Measurements from ENCODE around the gene KIF20B. TPM values are rescaled to one million over a fixed set of nuclear protein-coding genes. Genes with fewer than 3 reads are reported as not detected.

KIF20B gene
- polyA plus RNA-seq, 6 donors from 2014 or later: 17.3 to 38.0 (median 25.0) TPM

- peak overlapping the region; percentile 94 to 100 (median 98) for H3K4me3 Mint-ChIP-seq
- no peak for ATAC-seq (ENCODE audit: low read depth in 2 of 2)
- peaks cover 20 to 27% (median 24%) of the 10 kb centered on the region in 3 donors for H3K4me1 Mint-ChIP-seq
- H3K27me3 Mint-ChIP-seq: no peaks in the 10 kb centered on the region
- H3K27ac Mint-ChIP-seq: peak overlapping the region; percentile 87 to 100 (median 97)
- no peaks in the 10 kb centered on the region for H3K9me3 Mint-ChIP-seq
- no peaks in the 10 kb centered on the region for H3K36me3 Mint-ChIP-seq
- no peak for DNase-seq
These were observed 508 bp upstream of the KIF20B start for GRCh38 chr10:89700923-89701241.

- Mint-ChIP-seq H3K27ac (peak overlapping the region; percentile 87 to 100 (median 97)), H3K4me3 (peak overlapping the region; percentile 94 to 100 (median 98)), H3K4me1 (peaks cover 20 to 31% (median 27%) of the 10 kb centered on the region in 3 donors), H3K27me3 (no peaks in the 10 kb centered on the region), H3K36me3 (no peaks in the 10 kb centered on the region), H3K9me3 (no peaks in the 10 kb centered on the region)
- DNase-seq: peak; percentile 11
- ATAC-seq (ENCODE audit: low read depth in 2 of 2): no peak
These were observed 711 bp downstream of the KIF20B start for GRCh38 chr10:89702121-89702480.

GRCh38 chr10:89705466-89705865 is 4.1 kb downstream of the KIF20B start:
- H3K27me3 Mint-ChIP-seq: no peaks in the 10 kb centered on the region
- no peaks in the 10 kb centered on the region for H3K9me3 Mint-ChIP-seq
- no peak for ATAC-seq (ENCODE audit: low read depth in 2 of 2)
- H3K4me3 Mint-ChIP-seq: peak overlapping the region in 1 of 8 donors; percentile 56
- peaks cover 23 to 35% (median 31%) of the 10 kb centered on the region in 3 donors for H3K4me1 Mint-ChIP-seq
- H3K36me3 Mint-ChIP-seq: no peaks in the 10 kb centered on the region
- H3K27ac Mint-ChIP-seq: peak overlapping the region in 1 of 6 donors; percentile 49
- DNase-seq: no peak

GRCh38 chr10:89706011-89706410 is 4.6 kb downstream of the KIF20B start:
- no peak for ATAC-seq (ENCODE audit: low read depth in 2 of 2)

GRCh38 chr10:89707372-89707771 is 6.0 kb downstream of the KIF20B start:
- Mint-ChIP-seq H3K9me3 (no peaks in the 10 kb centered on the region), H3K4me3 (peak overlapping the region in 1 of 8 donors; percentile 54), H3K27me3 (no peaks in the 10 kb centered on the region), H3K36me3 (peaks cover 0 to 6% of the 10 kb centered on the region in 2 donors), H3K27ac (peak overlapping the region in 1 of 6 donors; percentile 30), H3K4me1 (peaks cover 8 to 18% (median 12%) of the 10 kb centered on the region in 3 donors)
- DNase-seq: no peak
- ATAC-seq (ENCODE audit: low read depth in 2 of 2): no peak

More at GRCh38 chr10:89706011-89706410, 4.6 kb downstream of the KIF20B start:
- no peaks in the 10 kb centered on the region for H3K27me3 Mint-ChIP-seq
- H3K36me3 Mint-ChIP-seq: no peaks in the 10 kb centered on the region
- peak overlapping the region in 1 of 6 donors; percentile 49 for H3K27ac Mint-ChIP-seq
- no peaks in the 10 kb centered on the region for H3K9me3 Mint-ChIP-seq
- peaks cover 18 to 30% (median 25%) of the 10 kb centered on the region in 3 donors for H3K4me1 Mint-ChIP-seq
- H3K4me3 Mint-ChIP-seq: peak overlapping the region in 1 of 8 donors; percentile 56
- DNase-seq: no peak

- H3K27ac Mint-ChIP-seq: peak overlapping the region in 1 of 6 donors; percentile 27
- H3K4me3 Mint-ChIP-seq: no peak overlapping the region
- peaks cover 0 to 12% of the 10 kb centered on the region in 2 donors for H3K36me3 Mint-ChIP-seq
- peaks cover 4 to 12% (median 5%) of the 10 kb centered on the region in 3 donors for H3K4me1 Mint-ChIP-seq
- no peak for DNase-seq
- no peaks in the 10 kb centered on the region for H3K9me3 Mint-ChIP-seq
- H3K27me3 Mint-ChIP-seq: no peaks in the 10 kb centered on the region
- ATAC-seq (ENCODE audit: low read depth in 2 of 2): no peak
These were observed 9.4 kb downstream of the KIF20B start for GRCh38 chr10:89710753-89711152.

- DNase-seq: no peak
- H3K27ac Mint-ChIP-seq: no peak overlapping the region
- H3K27me3 Mint-ChIP-seq: no peaks in the 10 kb centered on the region
- H3K4me3 Mint-ChIP-seq: no peak overlapping the region
- H3K9me3 Mint-ChIP-seq: no peaks in the 10 kb centered on the region
- ATAC-seq (ENCODE audit: low read depth in 2 of 2): no peak
- H3K4me1 Mint-ChIP-seq: peaks cover 19 to 23% (median 19%) of the 10 kb centered on the region in 3 donors
- peaks cover 4 to 8% of the 10 kb centered on the region in 2 donors for H3K36me3 Mint-ChIP-seq
These were observed 33.2 kb downstream of the KIF20B start for GRCh38 chr10:89734616-89735015.

GRCh38 chr10:89738551-89739209 is 37.3 kb downstream of the KIF20B start:
- H3K4me3 Mint-ChIP-seq: peak overlapping the region; percentile 34 to 85 (median 74)

GRCh38 chr10:89741126-89741762 is 39.9 kb downstream of the KIF20B start:
- no peak for DNase-seq
- no peak for ATAC-seq (ENCODE audit: low read depth in 2 of 2)
- Mint-ChIP-seq H3K27me3 (no peaks in the 10 kb centered on the region), H3K4me1 (peaks cover 19 to 26% (median 19%) of the 10 kb centered on the region in 3 donors), H3K9me3 (no peaks in the 10 kb centered on the region), H3K4me3 (peak overlapping the region in 1 of 8 donors; percentile 9), H3K36me3 (peaks cover 4 to 10% of the 10 kb centered on the region in 2 donors), H3K27ac (no peak overlapping the region)

More at GRCh38 chr10:89738551-89739209, 37.3 kb downstream of the KIF20B start:
- Mint-ChIP-seq H3K4me1 (peaks cover 19 to 26% (median 19%) of the 10 kb centered on the region in 3 donors), H3K27ac (peak overlapping the region; percentile 44 to 97 (median 88)), H3K36me3 (peaks cover 0 to 4% of the 10 kb centered on the region in 2 donors), H3K27me3 (no peaks in the 10 kb centered on the region), H3K9me3 (no peaks in the 10 kb centered on the region)
- peak; percentile 49 for DNase-seq
- peak; percentile 98 to 99 for ATAC-seq (ENCODE audit: low read depth in 2 of 2)

- DNase-seq (no peak), ATAC-seq (ENCODE audit: low read depth in 2 of 2) (no peak)
- peaks cover 3 to 6% (median 3%) of the 10 kb centered on the region in 3 donors for H3K4me1 Mint-ChIP-seq
- H3K4me3 Mint-ChIP-seq: no peak overlapping the region
- peaks cover 7 to 11% of the 10 kb centered on the region in 2 donors for H3K36me3 Mint-ChIP-seq
- no peaks in the 10 kb centered on the region for H3K27me3 Mint-ChIP-seq
- no peak overlapping the region for H3K27ac Mint-ChIP-seq
- no peaks in the 10 kb centered on the region for H3K9me3 Mint-ChIP-seq
These were observed 42.6 kb downstream of the KIF20B start for GRCh38 chr10:89744026-89744425.

GRCh38 chr10:89745903-89746302 is 44.5 kb downstream of the KIF20B start:
- Mint-ChIP-seq H3K4me3 (no peak overlapping the region), H3K9me3 (no peaks in the 10 kb centered on the region), H3K27me3 (no peaks in the 10 kb centered on the region), H3K36me3 (peaks cover 7 to 10% of the 10 kb centered on the region in 2 donors), H3K4me1 (peaks cover 0 to 2% (median 0%) of the 10 kb centered on the region in 3 donors), H3K27ac (no peak overlapping the region)
- DNase-seq (no peak), ATAC-seq (ENCODE audit: low read depth in 2 of 2) (no peak)

GRCh38 chr10:89750441-89750840 is 49.1 kb downstream of the KIF20B start:
- H3K27me3 Mint-ChIP-seq: no peaks in the 10 kb centered on the region
- no peak for DNase-seq

GRCh38 chr10:89755374-89755773 is 54.0 kb downstream of the KIF20B start:
- no peak for ATAC-seq (ENCODE audit: low read depth in 2 of 2)
- Mint-ChIP-seq H3K27me3 (no peaks in the 10 kb centered on the region), H3K9me3 (no peaks in the 10 kb centered on the region), H3K4me1 (no peaks in the 10 kb centered on the region), H3K27ac (no peak overlapping the region), H3K4me3 (no peak overlapping the region), H3K36me3 (peaks cover 9 to 36% of the 10 kb centered on the region in 2 donors)
- DNase-seq: no peak

More at GRCh38 chr10:89750441-89750840, 49.1 kb downstream of the KIF20B start:
- no peak overlapping the region for H3K4me3 Mint-ChIP-seq
- peak overlapping the region in 2 of 6 donors; percentile 1 to 7 for H3K27ac Mint-ChIP-seq
- H3K36me3 Mint-ChIP-seq: peaks cover 7 to 24% of the 10 kb centered on the region in 2 donors
- no peaks in the 10 kb centered on the region for H3K9me3 Mint-ChIP-seq
- ATAC-seq (ENCODE audit: low read depth in 2 of 2): no peak
- peaks cover 0 to 2% (median 0%) of the 10 kb centered on the region in 3 donors for H3K4me1 Mint-ChIP-seq

GRCh38 chr10:89759531-89759930 is 58.1 kb downstream of the KIF20B start:
- ATAC-seq (ENCODE audit: low read depth in 2 of 2) (no peak), DNase-seq (no peak)
- Mint-ChIP-seq H3K36me3 (peaks cover 19 to 40% of the 10 kb centered on the region in 2 donors), H3K4me1 (no peaks in the 10 kb centered on the region), H3K27me3 (no peaks in the 10 kb centered on the region), H3K27ac (no peak overlapping the region), H3K9me3 (no peaks in the 10 kb centered on the region), H3K4me3 (no peak overlapping the region)

Data from naive B cell (primary cell).